ENCODE results near the gene VASN. TPM values are rescaled to one million over a fixed set of nuclear protein-coding genes. Genes with fewer than 3 reads are reported as not detected.

Gene VASN
- total and polyA plus RNA-seq, 7 donors, result 0.46 to 10.2 (median 7.1) TPM

DNA sequence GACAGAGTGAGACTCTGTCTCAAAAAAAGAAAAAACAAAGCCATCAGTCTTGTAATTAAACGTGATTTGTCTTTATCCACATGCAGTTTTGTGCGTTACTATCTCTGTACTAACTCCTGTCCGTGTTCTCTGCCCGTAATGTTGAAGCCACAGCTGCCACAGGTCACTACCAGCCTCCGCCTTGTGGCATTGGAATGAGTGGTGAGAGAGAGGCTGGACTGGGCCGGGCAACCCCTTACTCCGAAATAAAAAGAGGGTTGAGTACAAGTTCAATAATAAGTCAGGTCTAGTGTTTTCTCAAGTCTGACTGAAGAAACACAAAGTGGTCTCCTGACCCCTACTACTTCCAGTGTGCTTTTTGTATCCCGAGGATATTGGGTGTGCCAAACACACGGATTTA lies 59.4 kb downstream of the VASN start:
- TF ChIP-seq POLR2A (IDR thresholded peaks at IDR 0.05) (no peak), EP300 (IDR thresholded peaks at IDR 0.05) (no peak), POLR2AphosphoS5 (IDR thresholded peaks at IDR 0.05) (no peak)
- TF ChIP-seq, protein P1, sequence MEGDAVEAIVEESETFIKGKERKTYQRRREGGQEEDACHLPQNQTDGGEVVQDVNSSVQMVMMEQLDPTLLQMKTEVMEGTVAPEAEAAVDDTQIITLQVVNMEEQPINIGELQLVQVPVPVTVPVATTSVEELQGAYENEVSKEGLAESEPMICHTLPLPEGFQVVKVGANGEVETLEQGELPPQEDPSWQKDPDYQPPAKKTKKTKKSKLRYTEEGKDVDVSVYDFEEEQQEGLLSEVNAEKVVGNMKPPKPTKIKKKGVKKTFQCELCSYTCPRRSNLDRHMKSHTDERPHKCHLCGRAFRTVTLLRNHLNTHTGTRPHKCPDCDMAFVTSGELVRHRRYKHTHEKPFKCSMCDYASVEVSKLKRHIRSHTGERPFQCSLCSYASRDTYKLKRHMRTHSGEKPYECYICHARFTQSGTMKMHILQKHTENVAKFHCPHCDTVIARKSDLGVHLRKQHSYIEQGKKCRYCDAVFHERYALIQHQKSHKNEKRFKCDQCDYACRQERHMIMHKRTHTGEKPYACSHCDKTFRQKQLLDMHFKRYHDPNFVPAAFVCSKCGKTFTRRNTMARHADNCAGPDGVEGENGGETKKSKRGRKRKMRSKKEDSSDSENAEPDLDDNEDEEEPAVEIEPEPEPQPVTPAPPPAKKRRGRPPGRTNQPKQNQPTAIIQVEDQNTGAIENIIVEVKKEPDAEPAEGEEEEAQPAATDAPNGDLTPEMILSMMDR (IDR thresholded peaks at IDR 0.05), result no peak
- no peak for DNase-seq
- H3K4me3 ChIP-seq, result no peak overlapping the region
- peaks cover 0 to 17% (median 17%) of the 10 kb centered on the region in 4 donors for H3K4me1 ChIP-seq
- H3K27me3 ChIP-seq, result no peaks in the 10 kb centered on the region
- peaks cover 0 to 36% (median 8%) of the 10 kb centered on the region in 4 donors for H3K36me3 ChIP-seq
- WGBS, 2 donors, result 88 to 94% methylated on average over 9 of the region's 9 CpGs
- H3K9me3 ChIP-seq, result no peaks in the 10 kb centered on the region
- H3K27ac ChIP-seq, result no peak overlapping the region
- intact Hi-C loops (cut with DNase I), result no loop called here

Small RNA genes lying within 50 kb of the gene (small RNA-seq; reads per million reads assigned to genes)
- gene AC012676.2, result 0 reads per million in 3 donors

Other genes starting within 250 kb of the VASN start
- gene SRL, start 129.8 kb upstream of the VASN start, total RNA-seq, result under 1 TPM; 0.33 to 0.83 (median 0.63) TPM
- 1 to 10 TPM in 1 of 3 donors, under 1 TPM in 2; 0.46 to 1.2 (median 0.60) TPM for gene SRL, start 129.8 kb upstream of the VASN start, polyA plus RNA-seq
- gene TFAP4, start 98.8 kb upstream of the VASN start, total RNA-seq, result 1 to 10 TPM; 3.2 to 3.9 (median 3.6) TPM
- 10 to 100 TPM in 1 of 3 donors, 1 to 10 TPM in 2; 2.3 to 11.7 (median 4.8) TPM for gene TFAP4, start 98.8 kb upstream of the VASN start, polyA plus RNA-seq
- gene GLIS2, start 55.8 kb upstream of the VASN start, total RNA-seq, result 10 to 100 TPM in 1 of 4 donors, 1 to 10 TPM in 3; 5.4 to 11.9 (median 5.7) TPM
- 1 to 10 TPM in 2 of 3 donors, under 1 TPM in 1; 0.69 to 4.0 (median 1.8) TPM for gene GLIS2, start 55.8 kb upstream of the VASN start, polyA plus RNA-seq
- 10 to 100 TPM; 36.7 to 52.7 (median 43.6) TPM for gene PAM16, start 20.5 kb upstream of the VASN start, total RNA-seq
- gene PAM16, start 20.5 kb upstream of the VASN start, polyA plus RNA-seq, result 10 to 100 TPM; 36.0 to 57.0 (median 49.0) TPM
- gene CORO7, start 44.7 kb downstream of the VASN start, total RNA-seq, result 10 to 100 TPM; 10.0 to 34.6 (median 19.1) TPM
- gene CORO7, start 44.7 kb downstream of the VASN start, polyA plus RNA-seq, result 10 to 100 TPM; 10.8 to 43.4 (median 12.5) TPM
- 10 to 100 TPM; 41.3 to 47.4 (median 44.4) TPM for gene DNAJA3, start 54.0 kb downstream of the VASN start, total RNA-seq
- 10 to 100 TPM; 28.2 to 53.3 (median 35.6) TPM for gene DNAJA3, start 54.0 kb downstream of the VASN start, polyA plus RNA-seq
- gene NMRAL1, start 102.8 kb downstream of the VASN start, total RNA-seq, result 10 to 100 TPM; 24.8 to 62.3 (median 47.0) TPM
- gene NMRAL1, start 102.8 kb downstream of the VASN start, polyA plus RNA-seq, result 10 to 100 TPM; 29.4 to 52.7 (median 46.8) TPM
- 10 to 100 TPM; 29.9 to 37.1 (median 32.0) TPM for gene HMOX2, start 104.5 kb downstream of the VASN start, total RNA-seq
- 10 to 100 TPM; 57.7 to 77.2 (median 62.1) TPM for gene HMOX2, start 104.5 kb downstream of the VASN start, polyA plus RNA-seq
- 10 to 100 TPM; 12.8 to 22.4 (median 18.6) TPM for gene CDIP1, start 166.9 kb downstream of the VASN start, total RNA-seq
- gene CDIP1, start 166.9 kb downstream of the VASN start, polyA plus RNA-seq, result 10 to 100 TPM; 10.8 to 16.2 (median 16.1) TPM
- under 1 TPM in 2 of 4 donors, not detected in 2; under 0.01 to 0.16 TPM for gene C16orf96, start 184.5 kb downstream of the VASN start, total RNA-seq
- gene C16orf96, start 184.5 kb downstream of the VASN start, polyA plus RNA-seq, result under 1 TPM in 1 of 3 donors, not detected in 2; 0.09 TPM
- gene UBALD1, start 243.0 kb downstream of the VASN start, total RNA-seq, result 10 to 100 TPM in 3 of 4 donors, 1 to 10 TPM in 1; 7.6 to 20.2 (median 14.1) TPM
- gene UBALD1, start 243.0 kb downstream of the VASN start, polyA plus RNA-seq, result 10 to 100 TPM; 10.4 to 22.9 (median 12.6) TPM